Common myeloid progenitor, CD34-positive (primary cell): ENCODE measurements around the gene VAV3.

Experiments
- CTCF ChIA-PET: fragments of 350-600 bp; sonication (Branson Sonifier 250); formaldehyde crosslinking; loops from one replicate; lab custom pipeline; 2021; ENCODE audit warnings: antibody characterized with exemption; lab: Charles Lee
- POLR2A ChIA-PET: fragments of 350-600 bp; sonication (Branson Sonifier 250); formaldehyde crosslinking; loops from one replicate; lab custom pipeline; 2021; ENCODE audit warnings: antibody characterized with exemption; lab: Charles Lee
- DNase-seq, 3 donors: peaks; one replicate each; pipeline versions ENCODE4 v3.0.0 to v3.0.0-alpha.2; 2013
- H3K27ac ChIP-seq, 2 experiments: 1 replicate in 1 of 2; 2 replicates in 1 of 2; pipeline ENCODE4 v1.7.0; 2013; ENCODE audit warnings: inconsistent platforms in 2 of 2, low read length in 2 of 2, mild to moderate bottlenecking in 2 of 2, low read depth in 1 of 2, moderate library complexity in 1 of 2; ENCODE audit not compliant: severe bottlenecking in 2 of 2, insufficient read depth in 1 of 2, poor library complexity in 1 of 2
- H3K27me3 ChIP-seq, 5 experiments: replicated peaks in 2 of 5; 1 replicate in 3 of 5; 2 replicates in 2 of 5; pipeline versions ENCODE4 v1.6.1 to v1.7.0; 2013; ENCODE audit warnings: low read length in 4 of 5, mild to moderate bottlenecking in 2 of 5, moderate library complexity in 2 of 5, inconsistent platforms in 1 of 5; ENCODE audit not compliant: insufficient read depth in 5 of 5, control insufficient read depth in 4 of 5
- H3K36me3 ChIP-seq, 4 experiments: 1 replicate in 2 of 4; 2 replicates in 2 of 4; pipeline versions ENCODE4 v1.6.1 to v1.7.0; 2013; ENCODE audit warnings: low read length in 3 of 4, control low read depth in 1 of 4, mild to moderate bottlenecking in 1 of 4; ENCODE audit not compliant: control insufficient read depth in 4 of 4, insufficient read depth in 4 of 4
- H3K4me1 ChIP-seq, 4 experiments: 1 replicate in 3 of 4; 2 replicates in 1 of 4; pipeline versions ENCODE4 v1.6.1 to v1.7.1; 2013; ENCODE audit warnings: low read length in 3 of 4, mild to moderate bottlenecking in 3 of 4, control low read depth in 1 of 4, inconsistent platforms in 1 of 4, moderate library complexity in 1 of 4; ENCODE audit not compliant: control insufficient read depth in 4 of 4, insufficient read depth in 4 of 4; ENCODE audit errors: control extremely low read depth in 1 of 4
- H3K4me3 ChIP-seq, 7 experiments: 1 replicate in 4 of 7; 2 replicates in 3 of 7; pipeline versions ENCODE4 v1.5.1 to v1.7.0; 2013; ENCODE audit warnings: mild to moderate bottlenecking in 7 of 7, low read length in 6 of 7, moderate library complexity in 6 of 7, inconsistent platforms in 2 of 7, low read depth in 2 of 7, control low read depth in 1 of 7; ENCODE audit not compliant: insufficient read depth in 4 of 7, control insufficient read depth in 1 of 7; ENCODE audit errors: extremely low read depth in 1 of 7
- H3K9me3 ChIP-seq, 5 experiments: 1 replicate in 4 of 5; 2 replicates in 1 of 5; pipeline versions ENCODE4 v1.6.1 to v1.7.1; 2013; ENCODE audit warnings: low read length in 4 of 5, mild to moderate bottlenecking in 2 of 5, inconsistent platforms in 1 of 5, low read depth in 1 of 5, moderate library complexity in 1 of 5; ENCODE audit not compliant: control insufficient read depth in 4 of 5, insufficient read depth in 2 of 5; ENCODE audit errors: control extremely low read depth in 1 of 5
- WGBS: methylation state at CpG from one replicate; pipeline ENCODE4 v1.1.5; 2013; ENCODE audit not compliant: insufficient coverage; 5-methylcytosine and 5-hydroxymethylcytosine counted together

The VAV3 gene

DNA sequence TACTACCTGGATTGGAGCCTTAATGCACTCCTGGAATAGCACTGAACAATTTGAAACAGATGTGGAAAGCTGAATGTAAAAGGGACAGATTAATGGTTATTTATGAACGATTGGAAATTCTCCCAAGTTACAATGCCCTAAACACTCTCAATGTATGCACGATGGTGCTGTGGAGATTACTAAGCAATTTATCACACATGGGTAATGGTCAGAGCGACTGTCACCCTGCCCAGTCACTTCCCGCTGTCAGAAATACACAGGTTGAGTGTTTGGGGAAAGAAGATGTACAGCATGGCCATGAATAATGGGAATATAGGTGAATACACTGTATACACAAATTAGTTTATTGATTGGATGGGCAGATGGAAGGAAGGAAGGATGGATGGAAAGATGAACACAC is 342.4 kb downstream of the VAV3 start:
- CTCF ChIA-PET, result no interaction called here
- Histone ChIP-seq H3K36me3 (peaks cover 10 to 43% (median 16%) of the 10 kb centered on the region in 4 experiments), H3K27ac (no peak overlapping the region), H3K27me3 (no peaks in the 10 kb centered on the region), H3K4me1 (no peaks in the 10 kb centered on the region), H3K9me3 (no peaks in the 10 kb centered on the region), H3K4me3 (no peak overlapping the region)
- DNase-seq, result no peak
- 100% methylated on average over 2 of the region's 4 CpGs for WGBS
- POLR2A ChIA-PET, result no interaction called here

DNA sequence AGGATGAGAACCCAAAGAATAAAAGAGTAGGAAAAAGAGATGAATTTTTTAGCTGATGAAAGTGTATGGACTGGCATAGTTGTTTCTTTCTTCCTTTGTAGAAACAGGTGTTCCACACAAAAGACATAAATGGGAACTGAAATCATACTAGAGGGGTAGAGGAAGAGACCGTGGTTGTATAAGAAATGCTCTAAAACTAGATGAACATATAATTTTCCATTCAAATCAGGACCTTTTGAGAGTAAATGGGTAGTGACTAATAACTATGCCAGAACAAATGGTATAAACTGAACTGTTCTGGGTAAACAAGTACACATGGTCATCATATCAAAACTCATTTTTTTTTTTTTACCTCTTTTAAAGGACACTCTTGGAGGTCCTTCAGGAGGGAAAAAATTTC is 344.2 kb downstream of the VAV3 start:
- WGBS, result no CpG with 5 or more reads among the region's 1 CpG
- ChIA-PET POLR2A (interaction anchor here (1.0 kb wide), 1 partner anchor 11 kb away, joined by 6 read pairs; no protein-coding TSS in a partner anchor), CTCF (no interaction called here)
- no peak overlapping the region for H3K27ac ChIP-seq
- no peak for DNase-seq
- peaks cover 1 to 10% (median 6%) of the 10 kb centered on the region in 5 experiments for H3K9me3 ChIP-seq
- H3K4me3 ChIP-seq, result no peak overlapping the region
- H3K27me3 ChIP-seq, result no peaks in the 10 kb centered on the region
- H3K4me1 ChIP-seq, result no peaks in the 10 kb centered on the region
- H3K36me3 ChIP-seq, result peaks cover 17 to 50% (median 22%) of the 10 kb centered on the region in 4 experiments

DNA sequence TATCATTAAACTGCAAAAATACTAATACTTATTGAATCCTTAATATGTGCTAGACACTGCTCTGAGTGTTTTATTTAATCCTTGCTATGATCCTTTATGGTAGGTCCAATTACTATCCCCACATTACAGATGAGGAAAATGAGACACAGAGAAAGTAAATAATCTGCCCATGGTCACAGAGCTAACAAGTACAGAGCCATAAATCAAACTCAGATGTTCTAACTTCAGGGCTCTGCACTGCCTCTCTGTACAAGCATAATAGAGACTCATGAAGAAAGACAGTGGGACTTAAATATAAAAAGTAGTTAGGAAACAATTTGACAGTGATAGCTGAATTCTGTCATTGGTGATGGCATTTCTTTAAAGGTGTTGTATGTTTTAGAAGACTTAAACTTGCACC is 346.4 kb downstream of the VAV3 start:
- no peaks in the 10 kb centered on the region for H3K27me3 ChIP-seq
- POLR2A ChIA-PET, result no interaction called here
- CTCF ChIA-PET, result no interaction called here

DNA sequence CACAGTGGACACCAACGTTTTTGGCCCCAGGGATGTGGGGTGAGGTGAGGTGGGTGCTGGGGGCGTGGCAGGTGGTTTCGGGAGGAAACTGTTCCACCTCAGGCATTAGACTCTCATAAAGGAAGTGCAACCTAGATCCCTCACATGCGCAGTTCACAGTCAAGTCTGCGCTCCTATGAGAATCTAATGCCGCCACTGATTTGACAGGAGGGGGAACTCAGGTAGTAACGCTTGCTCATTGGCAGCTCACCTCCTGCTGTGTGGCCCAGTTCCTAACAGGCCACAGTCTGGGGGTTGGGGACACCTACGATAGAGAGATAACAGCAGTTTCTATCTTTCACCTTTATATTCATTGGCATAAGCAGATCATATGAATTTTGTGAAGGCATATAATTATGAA is 347.1 kb downstream of the VAV3 start:
- Histone ChIP-seq H3K27me3 (no peaks in the 10 kb centered on the region), H3K27ac (no peak overlapping the region), H3K4me3 (no peak overlapping the region), H3K9me3 (peaks cover 6 to 30% (median 10%) of the 10 kb centered on the region in 5 experiments), H3K4me1 (no peaks in the 10 kb centered on the region), H3K36me3 (peaks cover 26 to 71% (median 35%) of the 10 kb centered on the region in 4 experiments)
- no peak for DNase-seq
- POLR2A ChIA-PET, result no interaction called here
- 98% methylated on average over 5 of the region's 8 CpGs for WGBS
- CTCF ChIA-PET, result no interaction called here

More for the DNA sequence above, 346.4 kb downstream of the VAV3 start:
- no peaks in the 10 kb centered on the region for H3K4me1 ChIP-seq
- H3K9me3 ChIP-seq, result peaks cover 5 to 25% (median 9%) of the 10 kb centered on the region in 5 experiments
- H3K4me3 ChIP-seq, result no peak overlapping the region
- H3K27ac ChIP-seq, result no peak overlapping the region
- peaks cover 26 to 66% (median 35%) of the 10 kb centered on the region in 4 experiments for H3K36me3 ChIP-seq
- no peak for DNase-seq

DNA sequence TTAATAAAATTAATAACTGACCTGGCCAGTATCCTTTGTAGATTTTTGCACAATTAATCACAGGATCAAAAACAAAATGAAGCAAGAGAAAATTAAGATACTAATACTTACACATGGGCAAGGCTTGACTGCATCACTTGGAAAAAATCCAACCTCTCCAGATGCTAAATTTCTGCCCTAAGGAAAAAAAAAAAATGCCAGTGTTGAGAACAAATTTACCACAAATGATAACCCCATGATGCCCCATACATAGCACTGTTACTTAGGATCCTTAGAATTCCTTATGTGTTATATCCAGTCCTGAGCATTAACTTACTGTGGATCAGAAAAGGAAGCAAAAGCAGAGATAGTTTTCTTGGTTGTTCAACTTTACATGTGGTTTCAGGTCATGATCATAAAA is 347.5 kb downstream of the VAV3 start:
- ChIA-PET CTCF (interaction anchor here (1.8 kb wide), 1 partner anchor 13 kb away, joined by 4 read pairs; no protein-coding TSS in a partner anchor), POLR2A (no interaction called here)
- Histone ChIP-seq H3K27ac (no peak overlapping the region), H3K9me3 (peaks cover 6 to 34% (median 14%) of the 10 kb centered on the region in 5 experiments), H3K4me1 (no peaks in the 10 kb centered on the region), H3K36me3 (peaks cover 30 to 76% (median 35%) of the 10 kb centered on the region in 4 experiments), H3K4me3 (no peak overlapping the region), H3K27me3 (no peaks in the 10 kb centered on the region)
- no peak for DNase-seq

DNA sequence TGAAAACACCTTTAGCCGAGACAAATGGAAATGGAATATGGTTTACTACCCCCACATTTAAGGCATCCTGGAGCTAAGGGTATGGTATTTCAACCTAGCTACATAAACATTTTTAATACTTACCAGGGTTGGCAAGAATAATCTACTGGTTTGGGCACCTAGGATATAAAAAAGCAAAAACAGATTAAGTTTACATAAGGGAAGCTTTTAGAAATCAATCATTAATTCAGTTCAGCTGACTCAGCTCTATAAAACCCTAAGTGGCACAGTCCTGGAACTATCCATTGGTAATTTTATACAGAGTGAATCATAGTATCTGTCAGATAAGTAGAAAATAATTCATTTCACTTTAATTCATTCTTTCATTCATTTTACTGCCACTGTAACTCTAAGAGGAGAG is 355.2 kb downstream of the VAV3 start:
- DNase-seq, result no peak
- CTCF ChIA-PET, result interaction anchor here (1.6 kb wide), 1 partner anchor 12 kb away, joined by 4 read pairs; no protein-coding TSS in a partner anchor
- Histone ChIP-seq H3K27ac (no peak overlapping the region), H3K36me3 (peaks cover 21 to 63% (median 25%) of the 10 kb centered on the region in 4 experiments), H3K9me3 (peaks cover 2 to 29% (median 20%) of the 10 kb centered on the region in 5 experiments), H3K4me3 (no peak overlapping the region), H3K4me1 (no peaks in the 10 kb centered on the region), H3K27me3 (no peaks in the 10 kb centered on the region)
- no CpG with 5 or more reads among the region's 1 CpG for WGBS
- POLR2A ChIA-PET, result interaction anchor here (0.8 kb wide), 1 partner anchor 11 kb away, joined by 6 read pairs; no protein-coding TSS in a partner anchor

DNA sequence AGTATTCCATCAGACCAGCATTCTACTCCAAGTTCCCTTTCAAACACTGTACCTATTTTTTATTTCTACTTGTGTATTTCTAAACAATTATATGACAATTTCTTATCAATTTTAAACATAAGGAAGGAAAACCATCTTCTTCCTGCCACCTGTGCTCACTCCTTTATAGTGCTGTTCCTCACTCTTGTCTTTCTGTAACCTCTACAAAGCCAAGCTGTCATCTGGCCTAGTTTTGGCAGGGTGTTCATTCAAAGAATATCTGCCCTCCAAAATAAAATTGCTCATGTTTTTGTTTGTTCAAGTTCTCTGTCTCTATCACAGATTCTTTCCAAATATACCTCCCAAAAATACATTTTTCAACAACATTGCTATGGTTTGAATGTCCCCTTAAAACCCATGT is 360.2 kb downstream of the VAV3 start:
- Histone ChIP-seq H3K27me3 (no peaks in the 10 kb centered on the region), H3K36me3 (peaks cover 9 to 43% (median 20%) of the 10 kb centered on the region in 4 experiments), H3K27ac (no peak overlapping the region), H3K9me3 (peaks cover 0 to 6% (median 0%) of the 10 kb centered on the region in 5 experiments), H3K4me3 (no peak overlapping the region), H3K4me1 (no peaks in the 10 kb centered on the region)
- DNase-seq, result peak in 2 of 3 donors; percentile 5 to 16
- ChIA-PET CTCF (interaction anchor here (1.8 kb wide), 1 partner anchor 12 kb away, joined by 4 read pairs; no protein-coding TSS in a partner anchor), POLR2A (no interaction called here)
